Glomerular visceral epithelial cell (primary cell): ENCODE measurements around the gene DNMT3B.
"Not testable (repeated sequence)": the region's sequence is repeated elsewhere in the genome, so short reads cannot be mapped to it uniquely, and the experiment has no call there.

Experiments used
- DNase-seq: peaks from one replicate; pipeline ENCODE4 v3.0.0-alpha.2; 2016; ENCODE audit errors: extremely low spot score

DNMT3B gene

DNA sequence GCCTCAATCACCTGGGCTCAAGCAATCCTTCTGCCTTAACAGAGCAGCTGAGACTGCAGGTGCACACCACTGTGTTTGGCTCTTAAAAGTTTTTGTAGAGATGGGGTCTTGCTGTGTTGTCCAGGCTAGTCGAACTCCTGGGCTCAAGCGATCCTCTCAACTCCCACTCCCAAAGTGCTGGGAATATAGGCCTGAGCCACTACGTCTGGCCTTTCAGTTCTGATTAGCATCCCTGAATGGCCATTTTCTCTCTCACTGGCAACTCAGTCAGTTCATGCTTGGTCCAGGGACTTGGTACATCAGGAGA is 28.5 kb downstream of the DNMT3B start:
- no peak for DNase-seq

- DNase-seq = peak; percentile 24
Observed at GRCh38 chr20:32792316-32792715, 30.1 kb downstream of the DNMT3B start.

GRCh38 chr20:32792731-32793458 is 30.7 kb downstream of the DNMT3B start:
- no peak for DNase-seq

DNA sequence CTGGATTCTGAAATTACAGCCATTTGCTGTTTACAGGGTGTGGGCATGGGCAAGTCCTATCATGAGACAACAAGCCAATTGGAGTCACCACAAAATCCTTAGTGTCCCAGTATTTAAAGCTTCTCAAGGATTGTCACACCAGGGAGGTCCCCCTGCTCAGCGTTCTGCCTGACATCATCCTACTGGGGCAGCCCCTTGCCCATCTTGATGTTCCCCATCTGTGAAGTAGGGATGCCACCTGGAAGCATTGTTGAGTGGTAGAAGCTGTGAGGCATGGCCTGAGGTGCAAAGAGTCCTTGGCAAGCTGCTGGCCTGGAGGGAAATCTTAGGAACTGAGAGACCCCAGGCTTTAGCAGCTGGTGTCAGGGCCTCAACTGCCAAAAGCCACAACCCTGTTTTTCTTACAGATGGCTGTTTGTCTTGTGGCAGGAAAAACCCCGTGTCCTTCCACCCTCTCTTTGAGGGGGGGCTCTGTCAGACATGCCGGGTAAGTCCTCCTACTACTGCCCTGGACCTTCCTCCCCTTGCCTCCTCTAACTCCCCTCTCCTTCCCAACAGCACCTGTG is 34.3 kb downstream of the DNMT3B start:
- DNase-seq = no peak

DNA sequence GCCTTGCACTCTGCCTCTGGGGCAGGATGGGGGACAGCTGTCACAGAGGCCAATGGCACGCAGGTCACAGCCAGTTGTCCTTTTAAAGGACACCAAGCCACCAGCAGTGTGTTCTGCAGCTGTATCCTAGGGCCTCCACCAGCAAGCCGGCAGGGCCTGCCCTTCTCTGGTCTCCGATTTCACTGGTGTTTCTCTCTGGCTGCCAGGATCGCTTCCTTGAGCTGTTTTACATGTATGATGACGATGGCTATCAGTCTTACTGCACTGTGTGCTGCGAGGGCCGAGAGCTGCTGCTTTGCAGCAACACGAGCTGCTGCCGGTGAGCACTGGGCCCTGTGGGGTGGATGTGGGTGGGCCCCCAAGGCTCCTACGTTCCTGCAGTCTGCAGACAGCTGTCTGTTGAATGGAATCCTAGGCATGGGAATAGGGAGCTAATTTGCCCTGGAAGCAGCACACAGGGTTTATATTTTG is 34.8 kb downstream of the DNMT3B start:
- no peak for DNase-seq

GRCh38 chr20:32797571-32797970 is 35.4 kb downstream of the DNMT3B start:
- DNase-seq = not testable (repeated sequence)

GRCh38 chr20:32798046-32798981 is 36.1 kb downstream of the DNMT3B start:
- DNase-seq = no peak

GRCh38 chr20:32803092-32803491 is 40.9 kb downstream of the DNMT3B start:
- no peak for DNase-seq

- no peak for DNase-seq
Observed at GRCh38 chr20:32804022-32804715, 42.0 kb downstream of the DNMT3B start.

DNA sequence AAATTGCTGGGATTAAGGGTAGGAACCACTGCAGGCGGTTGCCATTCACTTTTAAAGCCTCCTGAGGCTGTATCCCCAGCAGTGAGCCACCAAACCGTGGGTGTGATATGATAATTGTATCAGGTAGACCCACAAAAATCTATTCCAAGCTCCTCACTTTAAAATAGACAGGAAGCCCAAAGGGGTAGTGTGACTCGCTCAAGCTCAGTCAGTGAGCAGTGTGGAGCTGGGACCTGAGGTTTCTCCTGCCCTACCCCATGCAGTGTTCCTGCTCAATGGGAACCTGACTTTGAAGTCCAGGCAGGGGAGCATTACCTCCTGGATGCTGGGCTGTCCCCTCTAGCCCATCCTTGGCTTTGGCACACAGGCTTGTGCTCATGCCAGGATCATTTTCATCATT is 42.6 kb downstream of the DNMT3B start:
- no peak for DNase-seq

DNA sequence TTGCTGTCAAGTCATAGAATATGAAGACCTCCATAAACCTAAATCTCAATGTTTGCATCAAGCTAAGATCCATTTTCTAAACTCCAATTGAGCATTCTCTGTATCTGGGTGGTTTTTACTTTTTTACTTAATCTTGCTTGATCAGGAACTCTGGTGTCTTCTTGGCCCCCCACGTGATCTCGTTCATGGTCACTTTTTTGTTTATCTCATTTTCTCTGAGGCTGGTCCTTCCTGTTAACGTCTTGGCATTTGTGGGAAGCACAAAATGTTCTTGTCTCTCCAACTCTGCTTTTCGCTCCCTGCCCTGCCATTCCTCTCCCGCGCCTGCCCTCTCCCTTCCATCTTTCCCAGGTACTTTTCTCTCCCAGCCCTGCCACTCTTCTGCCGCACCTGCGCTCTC is 43.5 kb downstream of the DNMT3B start:
- DNase-seq = no peak

GRCh38 chr20:32806356-32806755 is 44.2 kb downstream of the DNMT3B start:
- DNase-seq = no peak

GRCh38 chr20:32807706-32808105 is 45.5 kb downstream of the DNMT3B start:
- no peak for DNase-seq

GRCh38 chr20:32808438-32808837 is 46.3 kb downstream of the DNMT3B start:
- DNase-seq = no peak

DNA sequence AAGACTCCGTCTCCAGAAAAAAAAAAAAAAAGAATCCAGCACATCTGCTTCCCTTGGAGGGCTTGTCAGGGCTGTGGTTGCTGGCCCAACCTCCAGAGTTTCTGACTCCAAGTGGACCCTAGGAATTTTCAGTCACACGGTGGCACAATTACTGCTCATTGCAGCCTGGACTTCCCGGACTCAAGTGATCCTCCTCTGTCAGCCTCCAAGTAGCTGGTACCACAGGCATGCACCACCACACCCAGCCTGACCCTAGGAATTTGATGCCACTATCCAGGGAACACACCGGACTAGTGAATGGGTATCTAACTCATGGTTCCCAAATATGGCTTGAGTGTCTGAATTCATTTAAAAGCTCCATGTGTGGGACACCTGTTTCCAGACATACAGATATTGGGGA is 47.7 kb downstream of the DNMT3B start:
- no peak for DNase-seq

- no peak for DNase-seq
Observed at GRCh38 chr20:32810941-32811340, 48.8 kb downstream of the DNMT3B start.

DNA sequence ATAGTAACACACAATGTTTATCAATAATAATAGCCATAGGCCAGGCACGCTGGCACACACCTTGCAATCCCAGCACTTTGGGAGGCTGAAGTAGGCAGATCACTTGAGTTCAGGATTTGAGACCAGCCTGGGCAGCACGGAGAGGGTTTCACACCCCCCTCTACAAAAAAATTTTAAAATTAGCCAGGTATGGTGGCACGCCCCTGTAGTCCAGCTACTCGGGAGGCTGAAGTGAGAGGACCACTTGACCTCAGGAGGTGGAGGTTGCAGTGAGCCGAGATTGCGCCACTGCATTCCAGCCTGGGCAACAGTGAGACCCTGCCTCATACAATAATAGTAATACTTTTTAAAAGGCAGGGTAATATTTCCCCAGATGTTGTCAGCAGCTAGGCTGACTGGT is 49.7 kb downstream of the DNMT3B start:
- no peak for DNase-seq

- peak; percentile 82 for DNase-seq
Observed at GRCh38 chr20:32819992-32820697, 58.0 kb downstream of the DNMT3B start.

- no peak for DNase-seq
Observed at GRCh38 chr20:32820698-32821377, 58.7 kb downstream of the DNMT3B start.

DNA sequence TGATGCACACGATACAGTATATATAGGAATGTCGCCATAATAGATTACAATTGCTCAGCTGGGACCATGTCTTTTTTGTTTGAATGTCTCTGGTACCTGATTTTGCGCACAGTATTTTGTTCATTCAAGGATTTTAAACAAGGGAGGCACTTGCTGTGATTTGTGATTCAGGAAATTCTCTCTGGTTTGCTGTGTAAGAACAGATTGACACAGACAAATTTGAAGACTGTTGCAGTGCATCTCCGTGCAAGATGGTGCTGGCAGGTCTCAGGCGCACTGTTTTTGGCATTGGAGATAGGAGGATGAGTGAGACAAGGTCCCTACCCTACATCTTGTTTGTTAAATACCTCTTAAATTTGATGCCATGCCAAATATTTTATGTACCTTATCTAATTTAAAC is 60.0 kb downstream of the DNMT3B start:
- DNase-seq = no peak

- DNase-seq = peak; percentile 79
Observed at GRCh38 chr20:32823078-32823477, 60.9 kb downstream of the DNMT3B start.
